ENCODE measurements around the gene FAM3C. TPM values are rescaled to one million over a fixed set of nuclear protein-coding genes. Genes with fewer than 3 reads are reported as not detected.
A peak's percentile ranks its signal among the peaks of the same experiment; 100 is the strongest.

FAM3C gene
- total RNA-seq, 1 donor from 2014 or later, result 89.7 TPM

DNA sequence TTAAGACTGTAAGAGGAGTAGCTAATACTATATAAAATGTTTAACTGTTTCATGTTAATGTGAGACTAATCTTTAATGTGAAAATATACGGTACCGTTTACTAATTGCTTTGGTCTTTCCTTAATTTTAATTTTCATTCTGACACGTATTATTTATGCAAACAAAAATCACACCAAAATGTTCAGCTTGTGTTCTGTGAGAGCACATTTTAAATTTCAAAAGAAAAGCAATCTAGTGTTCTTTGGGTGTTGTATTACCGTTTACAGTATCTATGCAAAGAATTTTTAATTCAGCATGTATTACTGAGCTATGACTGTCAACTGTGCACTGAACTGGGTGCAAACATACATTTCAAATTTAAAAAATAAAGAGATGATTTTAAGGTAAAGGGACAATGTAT is 65.1 kb downstream of the FAM3C start:
- peaks cover 22% of the 10 kb centered on the region for H3K27me3 ChIP-seq (ENCODE audit: control insufficient read depth, insufficient read depth, low read length)
- TF ChIP-seq, protein P1, sequence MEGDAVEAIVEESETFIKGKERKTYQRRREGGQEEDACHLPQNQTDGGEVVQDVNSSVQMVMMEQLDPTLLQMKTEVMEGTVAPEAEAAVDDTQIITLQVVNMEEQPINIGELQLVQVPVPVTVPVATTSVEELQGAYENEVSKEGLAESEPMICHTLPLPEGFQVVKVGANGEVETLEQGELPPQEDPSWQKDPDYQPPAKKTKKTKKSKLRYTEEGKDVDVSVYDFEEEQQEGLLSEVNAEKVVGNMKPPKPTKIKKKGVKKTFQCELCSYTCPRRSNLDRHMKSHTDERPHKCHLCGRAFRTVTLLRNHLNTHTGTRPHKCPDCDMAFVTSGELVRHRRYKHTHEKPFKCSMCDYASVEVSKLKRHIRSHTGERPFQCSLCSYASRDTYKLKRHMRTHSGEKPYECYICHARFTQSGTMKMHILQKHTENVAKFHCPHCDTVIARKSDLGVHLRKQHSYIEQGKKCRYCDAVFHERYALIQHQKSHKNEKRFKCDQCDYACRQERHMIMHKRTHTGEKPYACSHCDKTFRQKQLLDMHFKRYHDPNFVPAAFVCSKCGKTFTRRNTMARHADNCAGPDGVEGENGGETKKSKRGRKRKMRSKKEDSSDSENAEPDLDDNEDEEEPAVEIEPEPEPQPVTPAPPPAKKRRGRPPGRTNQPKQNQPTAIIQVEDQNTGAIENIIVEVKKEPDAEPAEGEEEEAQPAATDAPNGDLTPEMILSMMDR (IDR thresholded peaks at IDR 0.05; ENCODE audit: insufficient read depth, low read length, poor library complexity, severe bottlenecking), result no peak
- no peak overlapping the region for H3K4me3 ChIP-seq (ENCODE audit: low read depth, low read length)
- no peaks in the 10 kb centered on the region for H3K36me3 ChIP-seq (ENCODE audit: control insufficient read depth, insufficient read depth, low read length)
- no peak for DNase-seq (ENCODE audit: low read depth)

- no peaks in the 10 kb centered on the region for H3K36me3 ChIP-seq (ENCODE audit: control insufficient read depth, insufficient read depth, low read length)
- peaks cover 22% of the 10 kb centered on the region for H3K27me3 ChIP-seq (ENCODE audit: control insufficient read depth, insufficient read depth, low read length)
- peak overlapping the region; percentile 45 for H3K4me3 ChIP-seq (ENCODE audit: low read depth, low read length)
Observed at GRCh38 chr7:121330053-121330833, 65.9 kb downstream of the FAM3C start.

DNA sequence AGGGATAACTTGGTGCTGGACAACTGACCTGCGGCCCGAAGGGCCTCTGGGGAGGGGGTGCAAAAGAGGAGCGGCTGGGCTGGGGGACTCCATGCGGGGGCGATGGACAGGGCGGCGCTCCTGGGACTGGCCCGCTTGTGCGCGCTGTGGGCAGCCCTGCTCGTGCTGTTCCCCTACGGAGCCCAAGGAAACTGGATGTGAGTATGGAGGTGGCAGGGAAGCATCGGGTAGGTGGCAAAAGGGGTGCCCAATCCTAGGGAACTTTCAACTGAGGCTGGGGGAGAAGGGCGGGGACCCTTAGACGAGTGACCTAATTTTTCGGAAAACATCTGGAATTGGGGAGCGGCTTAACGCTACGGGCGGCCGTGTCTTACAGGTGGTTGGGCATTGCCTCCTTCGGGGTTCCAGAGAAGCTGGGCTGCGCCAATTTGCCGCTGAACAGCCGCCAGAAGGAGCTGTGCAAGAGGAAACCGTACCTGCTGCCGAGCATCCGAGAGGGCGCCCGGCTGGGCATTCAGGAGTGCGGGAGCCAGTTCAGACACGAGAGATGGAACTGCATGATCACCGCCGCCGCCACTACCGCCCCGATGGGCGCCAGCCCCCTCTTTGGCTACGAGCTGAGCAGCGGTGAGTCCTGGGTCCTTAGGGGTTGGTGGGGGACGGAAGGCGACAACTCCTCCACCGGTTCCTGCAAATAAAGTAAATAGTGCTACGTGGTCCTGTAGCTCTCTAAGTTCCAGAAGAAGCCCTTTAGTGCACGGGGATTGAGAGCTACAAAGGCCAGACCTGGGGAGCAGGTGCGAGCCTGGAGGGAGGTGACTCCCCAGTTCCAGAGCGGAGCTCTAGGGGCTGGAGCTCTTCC is 66.7 kb downstream of the FAM3C start:
- peaks cover 22% of the 10 kb centered on the region for H3K27me3 ChIP-seq (ENCODE audit: control insufficient read depth, insufficient read depth, low read length)

More at GRCh38 chr7:121330053-121330833, 65.9 kb downstream of the FAM3C start:
- DNase-seq (ENCODE audit: low read depth), result no peak
- TF ChIP-seq, protein P1 (IDR thresholded peaks at IDR 0.05; ENCODE audit: insufficient read depth, low read length, poor library complexity, severe bottlenecking), result peak; percentile 10

GRCh38 chr7:121328508-121329190 is 67.5 kb downstream of the FAM3C start, which contains the start of gene WNT16:
Gene WNT16, plus strand, starts transcription at chr7:121329000. Its CDS starts 293 bp downstream, at chr7:121329293.
- Histone ChIP-seq H3K27me3 (ENCODE audit: control insufficient read depth, insufficient read depth, low read length) (peaks cover 22% of the 10 kb centered on the region), H3K36me3 (ENCODE audit: control insufficient read depth, insufficient read depth, low read length) (no peaks in the 10 kb centered on the region), H3K4me3 (ENCODE audit: low read depth, low read length) (peak within 1 kb of the TSS; percentile 45)
- DNase-seq (ENCODE audit: low read depth), result no peak
- TF ChIP-seq, protein P1 (IDR thresholded peaks at IDR 0.05; ENCODE audit: insufficient read depth, low read length, poor library complexity, severe bottlenecking), result no peak

More for the DNA sequence above, 66.7 kb downstream of the FAM3C start:
- DNase-seq (ENCODE audit: low read depth), result no peak
- H3K36me3 ChIP-seq (ENCODE audit: control insufficient read depth, insufficient read depth, low read length), result no peaks in the 10 kb centered on the region
- peak overlapping the region; percentile 45 for H3K4me3 ChIP-seq (ENCODE audit: low read depth, low read length)
- TF ChIP-seq, protein P1 (IDR thresholded peaks at IDR 0.05; ENCODE audit: insufficient read depth, low read length, poor library complexity, severe bottlenecking), result peak; percentile 39

DNA sequence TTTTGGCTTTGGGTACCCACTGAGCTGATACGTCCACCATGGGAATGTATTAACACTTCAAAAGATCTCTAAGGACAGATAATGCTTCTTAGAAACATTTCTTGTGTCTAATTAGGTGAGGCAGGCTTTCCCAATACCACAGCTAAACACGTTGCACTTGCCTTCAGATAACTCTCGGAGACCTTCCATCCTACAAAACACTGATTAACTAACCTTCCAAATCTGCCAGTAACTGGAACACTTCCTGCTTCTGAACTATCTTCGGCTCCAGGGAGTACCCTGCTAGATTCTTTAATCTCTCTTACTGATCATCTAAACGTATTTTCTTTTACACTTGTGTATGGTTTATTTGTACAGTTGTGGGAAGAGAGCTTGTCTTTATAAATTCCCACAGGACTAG is 68.4 kb downstream of the FAM3C start:
- TF ChIP-seq, protein P1 (IDR thresholded peaks at IDR 0.05; ENCODE audit: insufficient read depth, low read length, poor library complexity, severe bottlenecking), result no peak
- Histone ChIP-seq H3K27me3 (ENCODE audit: control insufficient read depth, insufficient read depth, low read length) (peaks cover 22% of the 10 kb centered on the region), H3K36me3 (ENCODE audit: control insufficient read depth, insufficient read depth, low read length) (no peaks in the 10 kb centered on the region), H3K4me3 (ENCODE audit: low read depth, low read length) (no peak overlapping the region)
- DNase-seq (ENCODE audit: low read depth), result no peak
